Neural progenitor cell (in vitro differentiated cells): ENCODE measurements around the gene UQCC2. TPM values are rescaled to one million over a fixed set of nuclear protein-coding genes. Genes with fewer than 3 reads are reported as not detected.

Source experiments
- DNase-seq: peaks from one replicate; pipeline ENCODE4 v3.0.0-alpha.2; 2016; ENCODE audit warnings: low spot score
- H2AFZ ChIP-seq: fragments of 200-600 bp; sonication (generic); replicated peaks from 2 replicates; pipeline ENCODE4 v1.6.1; 2016; ENCODE audit warnings: antibody characterized with exemption
- H3F3A ChIP-seq: fragments of 200-600 bp; sonication (generic); 2 replicates; pipeline ENCODE4 v1.6.1; 2016; ENCODE audit warnings: antibody characterized with exemption, low read depth
- H3K27ac ChIP-seq: fragments of 200-600 bp; sonication (generic); 2 replicates; pipeline ENCODE4 v1.5.1; 2016; ENCODE audit warnings: mild to moderate bottlenecking
- H3K27me3 ChIP-seq: fragments of 200-600 bp; sonication (generic); 2 replicates; pipeline ENCODE4 v1.6.1; 2016; ENCODE audit warnings: mild to moderate bottlenecking, moderate library complexity
- H3K36me3 ChIP-seq: fragments of 200-600 bp; sonication (generic); 2 replicates; pipeline ENCODE4 v1.5.1; 2016
- H3K4me1 ChIP-seq: fragments of 200-600 bp; sonication (generic); 2 replicates; pipeline ENCODE4 v1.6.1; 2016; ENCODE audit warnings: mixed run types
- H3K4me2 ChIP-seq: fragments of 200-600 bp; sonication (generic); 2 replicates; pipeline ENCODE4 v1.6.1; 2016
- H3K4me3 ChIP-seq: fragments of 200-600 bp; sonication (generic); 2 replicates; pipeline ENCODE4 v1.5.1; 2016
- H3K79me2 ChIP-seq: fragments of 200-600 bp; sonication (generic); 2 replicates; pipeline ENCODE4 v1.6.1; 2016; ENCODE audit warnings: low read depth
- H3K9ac ChIP-seq: fragments of 200-600 bp; sonication (generic); 2 replicates; pipeline ENCODE4 v1.6.1; 2016
- H3K9me3 ChIP-seq: fragments of 200-600 bp; sonication (generic); 2 replicates; pipeline ENCODE4 v1.5.1; 2016; ENCODE audit warnings: low read depth
- H4K20me1 ChIP-seq: fragments of 200-600 bp; sonication (generic); 2 replicates; pipeline ENCODE4 v1.6.1; 2016; ENCODE audit warnings: low read depth
- H3K27ac Mint-ChIP-seq: 3 replicates; pipeline ENCODE4 v1.8.0; 2021; ENCODE audit warnings: mixed read lengths
- H3K27me3 Mint-ChIP-seq: 2 replicates; pipeline ENCODE4 v1.8.0; 2022; ENCODE audit warnings: low read depth, mild to moderate bottlenecking, inconsistent platforms, moderate library complexity, mixed read lengths; ENCODE audit not compliant: insufficient read depth
- H3K36me3 Mint-ChIP-seq: 3 replicates; pipeline ENCODE4 v1.8.0; 2021; ENCODE audit warnings: mixed read lengths
- H3K4me1 Mint-ChIP-seq: 3 replicates; pipeline ENCODE4 v1.8.0; 2021; ENCODE audit warnings: mixed read lengths
- H3K4me3 Mint-ChIP-seq: 3 replicates; pipeline ENCODE4 v1.8.0; 2021; ENCODE audit warnings: mild to moderate bottlenecking, moderate library complexity, mixed read lengths
- H3K9me3 Mint-ChIP-seq: 3 replicates; pipeline ENCODE4 v1.8.0; 2020; ENCODE audit warnings: mixed read lengths
- EZH2 ChIP-seq: fragments of 200-600 bp; sonication (generic); IDR thresholded peaks from 2 replicates; pipeline ENCODE4 v1.6.1; 2017; ENCODE audit warnings: antibody characterized with exemption, mild to moderate bottlenecking, moderate library complexity
- EZH2phosphoT487 ChIP-seq: fragments of 200-600 bp; sonication (generic); IDR thresholded peaks from 2 replicates; pipeline ENCODE4 v1.6.1; 2017; ENCODE audit warnings: antibody characterized with exemption
- total RNA-seq: library from RNA; depleted of rRNA; stranded (reverse); fragments of >200 nt; gene quantifications from 2 replicates; pipeline ENCODE4 v1.2.3, GENCODE V29; 2015; ENCODE audit warnings: low replicate concordance
- TF ChIP-seq, protein P1 (sequence below): fragments of 200-600 bp; sonication (generic); IDR thresholded peaks from 2 replicates; pipeline ENCODE4 v1.5.1; 2017; ENCODE audit warnings: antibody characterized with exemption, mild to moderate bottlenecking

Gene UQCC2
- total RNA-seq, 1 donor from 2014 or later: 95.9 TPM

- Histone ChIP-seq H3K4me3 (no peak overlapping the region), H3K9ac (no peak overlapping the region), H3K27me3 (no peaks in the 10 kb centered on the region), H3F3A (peaks cover 7% of the 10 kb centered on the region), H3K9me3 (no peaks in the 10 kb centered on the region), H4K20me1 (no peaks in the 10 kb centered on the region), H3K27ac (no peak overlapping the region), H2AFZ (no peak overlapping the region), H3K4me1 (peaks cover 16% of the 10 kb centered on the region), H3K79me2 (no peaks in the 10 kb centered on the region), H3K36me3 (no peaks in the 10 kb centered on the region), H3K4me2 (no peak overlapping the region)
- TF ChIP-seq EZH2 (no peak), EZH2phosphoT487 (no peak)
- TF ChIP-seq, protein P1, sequence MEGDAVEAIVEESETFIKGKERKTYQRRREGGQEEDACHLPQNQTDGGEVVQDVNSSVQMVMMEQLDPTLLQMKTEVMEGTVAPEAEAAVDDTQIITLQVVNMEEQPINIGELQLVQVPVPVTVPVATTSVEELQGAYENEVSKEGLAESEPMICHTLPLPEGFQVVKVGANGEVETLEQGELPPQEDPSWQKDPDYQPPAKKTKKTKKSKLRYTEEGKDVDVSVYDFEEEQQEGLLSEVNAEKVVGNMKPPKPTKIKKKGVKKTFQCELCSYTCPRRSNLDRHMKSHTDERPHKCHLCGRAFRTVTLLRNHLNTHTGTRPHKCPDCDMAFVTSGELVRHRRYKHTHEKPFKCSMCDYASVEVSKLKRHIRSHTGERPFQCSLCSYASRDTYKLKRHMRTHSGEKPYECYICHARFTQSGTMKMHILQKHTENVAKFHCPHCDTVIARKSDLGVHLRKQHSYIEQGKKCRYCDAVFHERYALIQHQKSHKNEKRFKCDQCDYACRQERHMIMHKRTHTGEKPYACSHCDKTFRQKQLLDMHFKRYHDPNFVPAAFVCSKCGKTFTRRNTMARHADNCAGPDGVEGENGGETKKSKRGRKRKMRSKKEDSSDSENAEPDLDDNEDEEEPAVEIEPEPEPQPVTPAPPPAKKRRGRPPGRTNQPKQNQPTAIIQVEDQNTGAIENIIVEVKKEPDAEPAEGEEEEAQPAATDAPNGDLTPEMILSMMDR: no peak
- H3K36me3 Mint-ChIP-seq: no peaks in the 10 kb centered on the region
- H3K27me3 Mint-ChIP-seq: peaks cover 15% of the 10 kb centered on the region
- DNase-seq: no peak
- peak overlapping the region; percentile 11 for H3K27ac Mint-ChIP-seq
- H3K4me3 Mint-ChIP-seq: peak overlapping the region; percentile 33
- H3K4me1 Mint-ChIP-seq: peaks cover 17% of the 10 kb centered on the region
- no peaks in the 10 kb centered on the region for H3K9me3 Mint-ChIP-seq
Observed at GRCh38 chr6:33677689-33678088, 33.8 kb downstream of the UQCC2 start.

DNA sequence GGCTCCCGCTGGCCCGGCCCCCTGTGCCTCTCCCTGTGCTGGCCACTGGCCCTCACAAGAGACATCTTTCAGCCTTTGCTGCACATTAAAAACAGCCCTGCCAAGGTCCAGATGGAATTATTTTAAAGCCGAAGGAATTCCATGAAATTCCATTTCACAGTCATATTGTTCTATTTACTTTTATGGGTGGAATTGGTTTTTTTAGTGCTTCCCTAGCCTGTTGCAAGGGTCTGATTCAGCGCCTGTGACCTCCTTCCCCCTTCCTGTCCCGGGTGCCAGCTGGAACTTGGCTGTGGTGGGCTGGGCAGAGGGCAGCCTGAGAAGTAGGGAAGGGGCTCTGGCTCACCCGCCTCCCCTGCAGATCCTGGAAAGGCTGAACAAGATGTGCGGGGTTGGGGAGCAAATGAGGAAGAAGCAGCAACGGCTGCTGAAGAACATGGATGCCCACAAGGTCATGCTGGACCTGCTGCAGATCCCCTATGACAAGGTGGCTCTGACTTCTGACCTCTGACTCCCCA lies 34.3 kb downstream of the UQCC2 start:
- Histone ChIP-seq H3K9me3 (no peaks in the 10 kb centered on the region), H3K79me2 (no peaks in the 10 kb centered on the region), H3K27ac (no peak overlapping the region), H3K4me2 (no peak overlapping the region), H2AFZ (no peak overlapping the region), H3F3A (peaks cover 7% of the 10 kb centered on the region), H4K20me1 (no peaks in the 10 kb centered on the region), H3K27me3 (no peaks in the 10 kb centered on the region), H3K36me3 (no peaks in the 10 kb centered on the region), H3K4me3 (no peak overlapping the region), H3K9ac (no peak overlapping the region), H3K4me1 (peaks cover 16% of the 10 kb centered on the region)
- H3K4me3 Mint-ChIP-seq: no peak overlapping the region
- H3K4me1 Mint-ChIP-seq: peaks cover 17% of the 10 kb centered on the region
- H3K27ac Mint-ChIP-seq: no peak overlapping the region
- H3K36me3 Mint-ChIP-seq: no peaks in the 10 kb centered on the region
- H3K27me3 Mint-ChIP-seq: peaks cover 18% of the 10 kb centered on the region
- no peaks in the 10 kb centered on the region for H3K9me3 Mint-ChIP-seq
- DNase-seq: no peak
- TF ChIP-seq EZH2phosphoT487 (no peak), EZH2 (no peak)
- TF ChIP-seq, protein P1: no peak

GRCh38 chr6:33676416-33677142 lies 34.9 kb downstream of the UQCC2 start:
- H3K27ac Mint-ChIP-seq: no peak overlapping the region
- Histone ChIP-seq H3K9me3 (no peaks in the 10 kb centered on the region), H4K20me1 (no peaks in the 10 kb centered on the region), H3K4me2 (no peak overlapping the region), H3K9ac (no peak overlapping the region), H3K27ac (no peak overlapping the region), H3K27me3 (no peaks in the 10 kb centered on the region), H3K4me3 (no peak overlapping the region), H3K36me3 (no peaks in the 10 kb centered on the region), H3K4me1 (peaks cover 16% of the 10 kb centered on the region), H2AFZ (no peak overlapping the region), H3K79me2 (no peaks in the 10 kb centered on the region), H3F3A (peaks cover 7% of the 10 kb centered on the region)
- H3K36me3 Mint-ChIP-seq: no peaks in the 10 kb centered on the region
- H3K4me1 Mint-ChIP-seq: peaks cover 21% of the 10 kb centered on the region
- TF ChIP-seq, protein P1: no peak
- TF ChIP-seq EZH2phosphoT487: no peak
- TF ChIP-seq EZH2: no peak
- peaks cover 18% of the 10 kb centered on the region for H3K27me3 Mint-ChIP-seq
- peak overlapping the region; percentile 69 for H3K4me3 Mint-ChIP-seq
- H3K9me3 Mint-ChIP-seq: no peaks in the 10 kb centered on the region
- DNase-seq: no peak
